GM19023 (cell line): ENCODE results near the gene HECW1.
"Not testable (repeated sequence)": the region's sequence is repeated elsewhere in the genome, so short reads cannot be mapped to it uniquely, and the experiment has no call there.

Source experiments
- ATAC-seq: cut with Tn5 transposase; IDR thresholded peaks from one replicate; pipeline ENCODE4 v1.9.1; 2021; ENCODE audit warnings: mild to moderate bottlenecking, moderate library complexity; ENCODE audit not compliant: unreplicated experiment

The HECW1 gene

GRCh38 chr7:43111630-43112458 is 603 bp upstream of the HECW1 start:
- no peak for ATAC-seq

GRCh38 chr7:43112941-43113621 is 634 bp downstream of the HECW1 start:
- ATAC-seq, result no peak

- no peak for ATAC-seq
These were observed 1.4 kb downstream of the HECW1 start for GRCh38 chr7:43113622-43114457.

- ATAC-seq, result no peak
These were observed 2.0 kb downstream of the HECW1 start for GRCh38 chr7:43114458-43114780.

GRCh38 chr7:43116451-43116850 is 4.0 kb downstream of the HECW1 start:
- no peak for ATAC-seq

GRCh38 chr7:43117095-43117494 is 4.6 kb downstream of the HECW1 start:
- ATAC-seq, result no peak

- no peak for ATAC-seq
These were observed 5.4 kb downstream of the HECW1 start for GRCh38 chr7:43117861-43118260.

- no peak for ATAC-seq
These were observed 5.9 kb downstream of the HECW1 start for GRCh38 chr7:43118313-43118712.

- ATAC-seq, result no peak
These were observed 7.1 kb downstream of the HECW1 start for GRCh38 chr7:43119371-43120075.

- no peak for ATAC-seq
These were observed 9.5 kb downstream of the HECW1 start for GRCh38 chr7:43121973-43122372.

- ATAC-seq, result no peak
These were observed 11.0 kb downstream of the HECW1 start for GRCh38 chr7:43123457-43123856.

- no peak for ATAC-seq
These were observed 11.9 kb downstream of the HECW1 start for GRCh38 chr7:43124388-43124787.

- ATAC-seq, result no peak
These were observed 17.9 kb downstream of the HECW1 start for GRCh38 chr7:43130347-43130746.

- no peak for ATAC-seq
These were observed 22.7 kb downstream of the HECW1 start for GRCh38 chr7:43135129-43135528.

- ATAC-seq, result no peak
These were observed 23.6 kb downstream of the HECW1 start for GRCh38 chr7:43136064-43136463.

GRCh38 chr7:43137121-43137744 is 24.8 kb downstream of the HECW1 start:
- ATAC-seq, result not testable (repeated sequence)

GRCh38 chr7:43137811-43138210 is 25.4 kb downstream of the HECW1 start:
- ATAC-seq, result no peak

GRCh38 chr7:43138710-43139109 is 26.3 kb downstream of the HECW1 start:
- no peak for ATAC-seq

GRCh38 chr7:43139137-43139536 is 26.7 kb downstream of the HECW1 start:
- no peak for ATAC-seq

GRCh38 chr7:43140186-43140585 is 27.7 kb downstream of the HECW1 start:
- no peak for ATAC-seq

- ATAC-seq, result no peak
These were observed 28.6 kb downstream of the HECW1 start for GRCh38 chr7:43141091-43141490.
